Neural cell (in vitro differentiated cells): Measurements from ENCODE around the gene PIAS2.

ENCODE experiments used
- POLR2AphosphoS5 ChIP-seq: IDR thresholded peaks from 2 replicates; pipeline ENCODE4 v1.6.1; 2012
- SMC3 ChIP-seq: fragments of 450-650 bp; conservative IDR thresholded peaks from 2 replicates; pipeline ENCODE4 v1.6.1; 2014; ENCODE audit warnings: antibody characterized with exemption, mild to moderate bottlenecking, moderate library complexity; ENCODE audit not compliant: poor library complexity

DNA sequence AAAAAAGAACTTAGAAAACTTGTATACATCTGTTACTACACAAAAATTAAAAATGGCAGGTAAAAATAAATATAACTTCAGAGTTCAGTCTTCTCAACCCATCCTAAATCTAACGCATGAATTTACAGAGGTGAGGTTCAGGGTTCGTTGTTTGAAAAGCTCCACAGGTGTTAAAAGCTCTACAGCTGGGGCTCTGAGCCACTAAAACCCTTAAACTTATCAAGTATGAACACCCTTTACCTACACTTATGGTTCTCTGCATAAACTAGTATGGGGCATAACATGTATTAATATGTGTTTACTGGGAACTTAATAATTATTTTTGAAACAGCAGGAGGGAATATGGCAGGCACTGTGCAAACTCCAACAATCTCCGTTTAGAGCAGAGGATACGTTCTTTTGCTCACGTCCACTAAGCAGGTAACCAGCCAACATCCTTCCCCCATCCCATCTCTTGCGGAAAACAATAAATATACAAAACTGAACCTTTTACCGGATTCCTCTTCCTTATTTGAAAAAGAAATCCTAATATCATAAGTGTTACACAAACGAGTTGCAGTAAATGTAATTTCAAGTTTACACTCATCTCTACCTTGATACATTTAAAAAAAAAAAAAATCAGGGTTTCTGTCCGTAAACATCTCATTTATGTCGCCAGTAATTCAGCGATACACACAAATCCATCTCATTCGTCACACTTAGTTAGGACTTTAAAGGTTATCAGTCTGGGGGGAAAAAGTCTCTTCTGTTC is 1.3 kb downstream of the PIAS2 start:
- TF ChIP-seq POLR2AphosphoS5 (no peak), SMC3 (no peak)
